Ishikawa (cell line): ENCODE measurements around the gene SETD1A.

Source experiments
- EGR1 ChIP-seq: IDR thresholded peaks from 2 replicates; pipeline ENCODE4 v1.6.1; 2012
- EP300 ChIP-seq: IDR thresholded peaks from 2 replicates; pipeline ENCODE4 v1.6.1; 2012; ENCODE audit warnings: borderline replicate concordance
- FOXM1 ChIP-seq: IDR thresholded peaks from 2 replicates; pipeline ENCODE4 v1.6.1; 2012; ENCODE audit warnings: low read depth, borderline replicate concordance
- MAX ChIP-seq: IDR thresholded peaks from 2 replicates; pipeline ENCODE4 v1.6.1; 2012
- NFIC ChIP-seq: IDR thresholded peaks from 2 replicates; pipeline ENCODE4 v1.6.1; 2012
- RAD21 ChIP-seq: IDR thresholded peaks from 2 replicates; pipeline ENCODE4 v1.6.1; 2012; ENCODE audit warnings: low read depth
- TAF1 ChIP-seq: IDR thresholded peaks from 2 replicates; pipeline ENCODE4 v1.6.1; 2012; ENCODE audit warnings: low read depth, mild to moderate bottlenecking
- TCF12 ChIP-seq: IDR thresholded peaks from 2 replicates; pipeline ENCODE4 v1.6.1; 2012; ENCODE audit warnings: low read depth
- TEAD4 ChIP-seq: IDR thresholded peaks from 2 replicates; pipeline ENCODE4 v1.6.1; 2012
- YY1 ChIP-seq: IDR thresholded peaks from 2 replicates; pipeline ENCODE4 v1.6.1; 2012; ENCODE audit warnings: low read depth

GRCh38 chr16:30961384-30961783 lies 3.8 kb downstream of the SETD1A start:
- no peak for TF ChIP-seq NFIC
- no peak for TF ChIP-seq EP300
- TF ChIP-seq RAD21, result no peak
- no peak for TF ChIP-seq FOXM1
- no peak for TF ChIP-seq TCF12
- no peak for TF ChIP-seq TAF1
- no peak for TF ChIP-seq TEAD4
- no peak for TF ChIP-seq YY1
- TF ChIP-seq EGR1, result no peak
- TF ChIP-seq MAX, result no peak
